Limb (tissue), 2 donors: Measurements from ENCODE around the gene UGGT2.
A peak's percentile ranks its signal among the peaks of the same experiment; 100 is the strongest.
"Not testable (repeated sequence)": the region's sequence is repeated elsewhere in the genome, so short reads cannot be mapped to it uniquely, and the experiment has no call there.

Source experiments
- DNase-seq, 2 donors: peaks; one replicate each; pipeline ENCODE4 v3.0.0-alpha.2; 2016; ENCODE audit errors: extremely low spot score in 2 of 2

UGGT2 gene

DNA sequence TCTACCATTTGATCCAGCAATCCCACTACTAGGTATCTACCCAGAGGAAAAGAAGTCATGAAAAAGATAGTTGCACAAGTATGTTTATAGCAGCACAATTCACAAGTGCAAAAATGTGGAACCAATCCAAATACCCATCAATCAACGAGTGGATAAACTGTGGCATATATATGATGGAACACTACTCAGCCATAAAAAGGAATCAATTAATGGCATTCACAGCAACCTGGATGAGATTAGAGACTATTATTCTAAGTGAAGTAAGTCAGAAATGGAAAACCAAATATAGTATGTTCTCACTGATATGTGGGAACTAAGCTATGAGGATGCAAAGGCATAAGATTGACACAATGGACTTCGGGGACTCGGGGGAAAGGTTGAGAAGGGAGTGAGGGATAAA lies 1.3 kb downstream of the UGGT2 start:
- DNase-seq, result not testable (repeated sequence)

DNA sequence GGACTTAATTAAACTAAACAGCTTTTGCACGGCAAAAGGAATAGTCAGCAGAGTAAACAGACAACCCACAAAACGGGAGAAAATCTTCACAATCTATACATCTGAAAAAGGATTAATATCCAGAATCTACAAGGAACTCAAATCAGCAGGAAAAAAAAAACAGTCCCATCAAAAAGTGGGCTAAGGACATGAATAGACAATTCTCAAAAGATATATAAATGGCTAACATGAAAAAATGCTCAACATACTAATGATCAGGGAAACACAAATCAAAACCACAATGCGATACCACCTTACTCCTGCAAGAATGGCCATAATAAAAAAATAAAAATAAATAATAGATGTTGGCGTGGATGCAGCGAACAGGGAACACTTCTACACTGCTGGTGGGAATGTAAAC lies 1.7 kb downstream of the UGGT2 start:
- not testable (repeated sequence) for DNase-seq

- not testable (repeated sequence) for DNase-seq
Observed at GRCh38 chr13:96050955-96051354, 2.2 kb downstream of the UGGT2 start.

GRCh38 chr13:96046449-96047126 lies 6.6 kb downstream of the UGGT2 start:
- DNase-seq, result not testable (repeated sequence)

DNA sequence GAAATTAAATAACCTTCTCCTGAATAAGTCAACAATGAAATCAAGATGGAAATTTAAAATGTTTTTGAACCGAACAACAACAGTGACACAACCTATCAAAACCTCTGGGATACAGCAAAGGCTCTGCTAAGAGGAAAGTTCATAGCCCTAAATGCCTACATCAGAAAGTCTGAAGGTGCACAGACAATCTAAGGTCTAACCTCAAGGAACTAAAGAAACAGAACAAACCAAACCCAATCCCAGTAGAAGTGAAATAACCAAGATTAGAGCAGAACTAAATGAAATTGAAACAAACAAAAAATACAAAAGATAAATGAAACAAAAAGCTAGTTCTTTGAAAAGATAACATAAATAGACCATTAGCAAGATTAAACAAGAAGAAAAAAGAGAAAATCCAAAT lies 9.0 kb downstream of the UGGT2 start:
- DNase-seq, result no peak

DNA sequence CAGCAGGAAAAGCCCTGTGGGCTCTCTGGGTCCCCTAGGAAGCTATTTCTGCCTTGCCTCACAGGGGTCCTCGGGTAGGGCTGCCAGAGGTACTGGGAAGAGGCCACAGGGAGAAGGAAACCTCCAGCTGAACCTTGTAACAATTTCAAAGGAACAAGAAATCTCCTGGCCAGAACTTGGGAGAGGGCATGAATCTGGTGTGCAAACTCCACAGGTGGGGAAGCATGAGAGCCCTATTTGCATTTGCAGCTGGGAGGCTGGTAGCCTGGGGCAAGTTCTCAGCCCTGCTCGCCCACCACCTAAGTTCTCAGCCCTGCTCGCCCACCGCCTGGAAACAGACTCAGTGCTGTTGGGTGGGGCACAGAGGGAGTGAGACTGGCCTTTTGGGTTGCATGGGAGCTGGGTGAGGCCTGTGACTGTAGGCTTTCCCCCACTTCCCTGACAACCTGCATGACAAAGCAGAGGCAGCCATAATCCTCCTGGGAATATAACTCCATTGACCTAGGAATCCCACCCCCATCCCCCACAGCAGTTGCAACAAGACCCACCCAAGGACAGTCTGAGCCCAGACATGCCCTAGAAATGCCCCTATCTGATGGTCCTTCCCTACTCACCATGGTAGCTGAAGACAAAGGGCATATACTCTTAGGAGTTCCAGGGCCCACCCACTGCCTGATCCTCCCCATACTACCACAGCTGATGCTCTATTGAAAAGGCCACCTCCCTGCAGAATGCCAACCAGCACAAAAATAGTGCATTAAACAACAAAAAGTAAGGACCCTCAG lies 11.7 kb downstream of the UGGT2 start:
- DNase-seq, result no peak

DNA sequence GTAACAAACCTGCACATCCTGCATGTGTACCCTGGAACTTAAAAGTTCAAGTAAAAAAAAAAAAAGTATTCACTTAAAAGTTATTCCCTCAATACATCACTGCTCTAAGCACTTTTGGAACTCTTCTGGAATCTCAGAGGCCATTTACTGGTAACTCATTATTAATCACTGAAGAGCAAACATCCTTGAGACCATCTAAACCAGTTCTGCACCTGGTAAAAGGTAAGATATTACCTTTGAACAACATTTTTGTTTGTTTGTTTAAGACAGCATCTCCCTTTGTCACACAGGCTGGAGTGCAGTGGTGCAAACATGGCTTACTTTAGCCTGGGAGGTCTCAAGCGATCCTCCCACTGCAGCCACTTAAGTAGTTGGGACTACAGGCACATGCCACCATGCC lies 16.7 kb downstream of the UGGT2 start:
- DNase-seq, result no peak

- no peak for DNase-seq
Observed at GRCh38 chr13:96034662-96035061, 18.5 kb downstream of the UGGT2 start.

GRCh38 chr13:96033220-96034015 lies 19.8 kb downstream of the UGGT2 start:
- DNase-seq, result no peak

- DNase-seq, result no peak
Observed at GRCh38 chr13:96032717-96033116, 20.5 kb downstream of the UGGT2 start.

- DNase-seq, result no peak
Observed at GRCh38 chr13:96029002-96029401, 24.2 kb downstream of the UGGT2 start.

DNA sequence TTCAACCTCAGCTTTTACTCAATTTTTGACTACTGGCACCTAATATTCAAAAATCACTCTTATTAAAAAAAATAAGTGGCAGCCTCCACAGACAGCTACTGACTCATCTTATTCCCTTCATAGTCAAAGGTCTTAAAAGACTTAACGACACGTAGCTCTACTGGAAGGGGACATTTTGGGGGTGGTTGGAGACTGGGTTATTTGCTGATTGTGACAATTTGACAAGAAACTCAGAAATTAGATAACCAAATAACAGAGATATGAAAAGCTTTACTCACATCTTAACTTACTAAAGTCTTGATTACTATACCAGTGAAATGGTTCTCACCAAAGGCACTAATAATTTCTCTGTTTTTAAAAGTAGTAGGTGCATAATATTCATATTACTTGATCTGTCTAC lies 25.7 kb downstream of the UGGT2 start:
- no peak for DNase-seq

DNA sequence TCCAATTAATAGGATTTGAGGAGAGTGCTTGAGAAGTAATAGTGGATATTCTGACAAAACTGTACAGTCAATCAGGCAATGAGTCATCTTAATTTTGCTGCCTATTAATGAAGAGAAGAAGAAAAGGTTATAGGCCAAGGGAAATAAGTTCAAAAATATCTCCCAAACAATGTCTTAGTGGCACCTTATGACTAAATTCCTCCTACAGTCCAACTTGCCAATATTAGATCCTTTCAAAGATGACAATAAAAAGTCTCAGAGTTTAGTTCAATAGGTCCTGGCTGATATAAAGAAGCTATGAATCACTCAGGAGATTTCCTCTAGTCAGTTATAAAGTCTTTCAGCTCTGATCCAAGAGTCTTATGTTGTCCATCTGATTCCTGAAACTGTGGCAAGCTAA lies 27.9 kb downstream of the UGGT2 start:
- no peak for DNase-seq

- DNase-seq, result no peak
Observed at GRCh38 chr13:96020931-96021330, 32.3 kb downstream of the UGGT2 start.

- DNase-seq, result peak; percentile 52 to 66
Observed at GRCh38 chr13:96020155-96020575, 33.0 kb downstream of the UGGT2 start.

DNA sequence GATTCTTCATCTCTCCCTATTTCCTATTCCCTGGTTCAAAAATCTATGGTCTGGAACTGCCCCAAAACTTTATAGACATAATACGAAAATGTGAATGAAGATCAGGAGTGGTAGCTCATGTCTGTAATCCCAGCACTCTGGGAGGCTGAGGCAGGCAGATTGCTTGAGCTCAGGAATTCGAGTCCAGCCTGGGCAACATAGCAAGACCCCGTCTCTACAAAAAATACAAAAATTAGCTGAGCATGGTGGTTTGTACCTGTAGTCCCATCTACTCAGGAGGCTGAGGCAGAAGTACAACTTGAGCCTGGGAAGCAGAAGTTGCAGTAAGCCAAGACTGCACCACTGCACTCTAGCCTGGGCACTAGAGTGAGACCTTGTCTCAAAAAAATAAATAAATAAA lies 35.1 kb downstream of the UGGT2 start:
- DNase-seq, result no peak

GRCh38 chr13:96011291-96011872 lies 41.8 kb downstream of the UGGT2 start:
- DNase-seq, result peak in 1 of 2 donors; percentile 42

DNA sequence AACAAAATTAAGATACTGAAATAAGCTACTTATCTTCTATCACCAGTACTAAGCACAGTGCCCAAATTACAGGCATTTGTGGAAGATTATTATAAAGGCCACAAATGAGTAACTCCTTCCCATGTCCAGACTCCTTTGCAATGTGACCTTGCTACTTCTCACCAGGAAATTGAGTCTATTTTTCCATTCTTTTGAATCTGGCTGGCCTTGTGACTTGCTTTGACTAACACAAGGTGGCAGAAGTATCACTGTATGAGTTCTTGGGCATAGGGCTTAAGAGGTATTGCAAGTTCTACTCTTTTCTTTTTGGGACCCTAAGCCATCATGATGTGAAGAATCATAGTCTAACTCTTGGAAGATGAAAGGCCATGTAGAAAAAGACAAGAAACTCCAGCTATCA lies 49.9 kb downstream of the UGGT2 start:
- DNase-seq, result no peak

DNA sequence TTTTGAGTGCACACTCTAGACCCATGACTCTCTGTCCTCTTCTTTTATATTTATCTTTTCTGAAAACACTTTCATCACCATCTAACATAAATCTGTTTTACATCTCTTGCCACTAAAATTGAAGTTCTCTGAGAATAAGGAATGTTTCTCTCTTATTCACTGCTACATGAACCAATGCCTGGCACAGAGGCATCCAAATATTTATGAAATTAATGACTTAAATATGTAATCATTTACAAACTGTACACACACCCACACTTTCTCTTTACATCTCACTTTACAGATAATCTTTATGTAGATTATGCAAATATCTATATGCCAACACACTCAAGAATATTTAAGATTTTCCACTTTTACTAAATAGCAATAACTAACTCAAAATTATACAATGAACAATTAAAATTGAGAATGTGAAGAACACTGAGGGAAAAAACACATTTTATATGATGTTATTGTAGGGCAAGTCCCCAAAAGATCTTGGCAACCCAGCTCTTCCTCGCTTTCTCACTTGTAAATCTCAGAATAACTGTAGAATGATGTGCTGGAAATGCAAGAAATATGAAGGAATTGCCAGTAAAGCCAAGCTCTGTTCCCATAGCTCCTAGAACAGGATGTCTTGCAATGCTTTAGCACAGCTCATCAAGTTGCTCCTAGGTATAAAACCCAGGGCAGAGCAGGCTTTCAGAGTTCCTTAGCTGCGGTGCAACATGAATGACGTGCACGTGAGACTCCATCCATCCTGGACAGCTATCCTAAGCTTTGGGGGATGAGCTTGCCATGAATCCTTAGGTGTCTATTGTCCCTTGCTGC lies 50.7 kb downstream of the UGGT2 start:
- no peak for DNase-seq

DNA sequence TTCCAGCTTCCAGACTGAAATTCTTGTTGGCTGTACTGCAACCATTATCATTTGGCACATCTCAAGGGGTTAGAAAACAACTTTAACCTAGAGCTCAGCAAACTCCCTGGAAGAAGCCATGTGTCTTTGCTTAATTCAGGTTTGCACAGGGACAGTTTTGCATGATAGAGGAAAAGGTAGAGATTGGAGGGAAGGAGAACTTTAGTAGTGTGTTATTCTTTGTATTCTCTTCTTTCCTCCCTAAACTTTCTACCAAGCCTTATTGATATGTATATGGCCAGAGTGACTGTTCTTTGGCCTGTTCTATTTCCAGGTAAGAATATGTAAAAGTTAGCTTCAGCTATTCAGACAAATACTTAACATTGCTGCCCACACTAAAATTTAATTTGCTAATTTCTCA lies 53.1 kb downstream of the UGGT2 start:
- DNase-seq, result no peak

- no peak for DNase-seq
Observed at GRCh38 chr13:95987841-95988240, 65.4 kb downstream of the UGGT2 start.
